HL-60/S4 treated with retinoic acid at 250 ng/mL for 4 days and 3 days (cell line): ENCODE measurements around the gene C1orf21.
"Not testable (repeated sequence)": the region's sequence is repeated elsewhere in the genome, so short reads cannot be mapped to it uniquely, and the experiment has no call there.

Experiments used
- in situ Hi-C: fragments of 300-500 bp; cut with MboI; formaldehyde crosslinking; loops from 2 replicates; pipeline ENCODE4 v1.7.0; 2022; ENCODE audit warnings: low sequenced_read_pairs

Gene C1orf21

GRCh38 chr1:184386312-184387068 lies at the start of gene C1orf21:
TSS of gene C1orf21 (plus strand) at chr1:184387029. CDS start at chr1:184477510, 90,481 bp downstream.
- in situ Hi-C loops, result no loop called here

GRCh38 chr1:184337865-184338264 lies 49.0 kb upstream of the C1orf21 start:
- in situ Hi-C loops, result not testable (repeated sequence)

- in situ Hi-C loops, result no loop called here
Observed at GRCh38 chr1:184340984-184341383, 45.8 kb upstream of the C1orf21 start.

GRCh38 chr1:184350573-184350972 lies 36.3 kb upstream of the C1orf21 start:
- in situ Hi-C loops, result no loop called here

GRCh38 chr1:184351416-184351975 lies 35.3 kb upstream of the C1orf21 start:
- in situ Hi-C loops, result no loop called here

GRCh38 chr1:184352776-184353175 lies 34.1 kb upstream of the C1orf21 start:
- in situ Hi-C loops, result no loop called here

GRCh38 chr1:184354719-184355118 lies 32.1 kb upstream of the C1orf21 start:
- in situ Hi-C loops, result no loop called here

- in situ Hi-C loops, result no loop called here
Observed at GRCh38 chr1:184356891-184357290, 29.9 kb upstream of the C1orf21 start.

- in situ Hi-C loops, result no loop called here
Observed at GRCh38 chr1:184358256-184358655, 28.6 kb upstream of the C1orf21 start.

- in situ Hi-C loops, result no loop called here
Observed at GRCh38 chr1:184359909-184360308, 26.9 kb upstream of the C1orf21 start.

- in situ Hi-C loops, result no loop called here
Observed at GRCh38 chr1:184362876-184363275, 24.0 kb upstream of the C1orf21 start.

GRCh38 chr1:184365699-184366098 lies 21.1 kb upstream of the C1orf21 start:
- in situ Hi-C loops, result no loop called here

- in situ Hi-C loops, result no loop called here
Observed at GRCh38 chr1:184366997-184367396, 19.8 kb upstream of the C1orf21 start.

- in situ Hi-C loops, result no loop called here
Observed at GRCh38 chr1:184367427-184368038, 19.3 kb upstream of the C1orf21 start.

- in situ Hi-C loops, result no loop called here
Observed at GRCh38 chr1:184368354-184368753, 18.5 kb upstream of the C1orf21 start.

GRCh38 chr1:184370850-184371249 lies 16.0 kb upstream of the C1orf21 start:
- in situ Hi-C loops, result no loop called here

- in situ Hi-C loops, result no loop called here
Observed at GRCh38 chr1:184373155-184373554, 13.7 kb upstream of the C1orf21 start.

GRCh38 chr1:184376369-184376768 lies 10.5 kb upstream of the C1orf21 start:
- in situ Hi-C loops, result no loop called here

GRCh38 chr1:184379111-184379752 lies 7.6 kb upstream of the C1orf21 start:
- in situ Hi-C loops, result no loop called here

- in situ Hi-C loops, result no loop called here
Observed at GRCh38 chr1:184380468-184380867, 6.4 kb upstream of the C1orf21 start.

GRCh38 chr1:184383772-184384323 lies 3.0 kb upstream of the C1orf21 start:
- in situ Hi-C loops, result no loop called here
